GM19238 (cell line): Measurements from ENCODE around the gene IFI30.

Experiments used
- DNase-seq: peaks from one replicate; pipeline ENCODE4 v3.0.0; 2011; ENCODE audit warnings: low spot score; ENCODE audit not compliant: insufficient read length

The IFI30 gene

DNA sequence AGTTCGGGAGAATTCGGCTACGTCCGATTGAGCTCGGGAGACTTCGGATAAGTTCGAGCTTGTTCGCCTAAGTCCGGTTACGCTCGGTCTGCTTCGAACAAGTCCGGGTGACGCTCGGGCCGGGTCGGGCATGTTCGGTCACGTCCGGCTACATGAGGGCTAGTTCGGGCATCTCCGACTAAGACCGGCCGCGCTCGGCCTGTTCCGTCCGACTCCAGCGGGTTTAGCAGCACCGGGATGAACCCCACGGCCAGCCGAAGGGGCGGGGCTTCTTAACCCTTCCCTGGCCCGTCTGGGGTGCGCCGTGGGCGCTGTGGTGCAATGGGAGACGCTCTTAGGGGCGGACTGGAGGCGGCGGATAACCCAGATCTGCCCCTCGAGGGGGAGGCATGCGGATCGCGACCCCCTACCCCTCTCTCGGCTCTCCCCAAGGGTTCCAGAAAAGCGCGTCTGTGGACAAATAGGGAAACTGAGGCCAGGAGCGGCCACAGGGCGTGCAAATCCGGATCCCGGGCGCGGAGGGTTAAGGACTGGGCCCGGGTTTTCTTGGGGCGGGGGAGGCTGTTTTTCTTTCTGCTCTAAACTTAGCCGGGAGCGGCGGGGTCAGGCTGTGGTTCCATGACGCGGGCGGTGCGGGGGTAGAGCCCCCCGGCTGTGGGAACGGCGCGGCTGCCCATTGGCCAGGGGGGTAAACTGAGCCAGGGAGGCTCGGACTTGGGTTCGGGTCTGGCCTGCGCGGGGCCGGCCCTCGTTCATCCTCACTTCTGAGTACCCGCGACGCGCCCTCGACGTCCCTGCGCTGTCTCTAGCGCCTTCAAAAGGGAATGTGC, 51.1 kb downstream of the IFI30 start:
- DNase-seq: peak; percentile 92

DNA sequence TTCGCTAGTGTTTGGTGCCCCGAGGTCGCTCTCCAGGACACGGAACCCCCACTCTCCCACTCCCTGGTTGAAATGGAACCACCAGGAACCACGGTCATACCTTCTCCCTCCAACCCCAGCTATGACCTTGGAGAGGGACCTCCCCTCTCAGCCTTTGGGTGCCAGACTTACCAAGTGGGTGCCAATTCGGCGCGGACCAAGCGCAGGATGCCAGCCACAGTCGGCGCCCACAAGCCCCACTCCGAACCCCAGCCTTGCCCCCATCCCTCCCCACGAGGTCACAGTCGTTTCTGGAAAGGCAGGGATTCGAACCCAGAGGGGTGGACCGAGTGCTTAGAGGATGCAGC, 51.7 kb downstream of the IFI30 start:
- DNase-seq: no peak

DNA sequence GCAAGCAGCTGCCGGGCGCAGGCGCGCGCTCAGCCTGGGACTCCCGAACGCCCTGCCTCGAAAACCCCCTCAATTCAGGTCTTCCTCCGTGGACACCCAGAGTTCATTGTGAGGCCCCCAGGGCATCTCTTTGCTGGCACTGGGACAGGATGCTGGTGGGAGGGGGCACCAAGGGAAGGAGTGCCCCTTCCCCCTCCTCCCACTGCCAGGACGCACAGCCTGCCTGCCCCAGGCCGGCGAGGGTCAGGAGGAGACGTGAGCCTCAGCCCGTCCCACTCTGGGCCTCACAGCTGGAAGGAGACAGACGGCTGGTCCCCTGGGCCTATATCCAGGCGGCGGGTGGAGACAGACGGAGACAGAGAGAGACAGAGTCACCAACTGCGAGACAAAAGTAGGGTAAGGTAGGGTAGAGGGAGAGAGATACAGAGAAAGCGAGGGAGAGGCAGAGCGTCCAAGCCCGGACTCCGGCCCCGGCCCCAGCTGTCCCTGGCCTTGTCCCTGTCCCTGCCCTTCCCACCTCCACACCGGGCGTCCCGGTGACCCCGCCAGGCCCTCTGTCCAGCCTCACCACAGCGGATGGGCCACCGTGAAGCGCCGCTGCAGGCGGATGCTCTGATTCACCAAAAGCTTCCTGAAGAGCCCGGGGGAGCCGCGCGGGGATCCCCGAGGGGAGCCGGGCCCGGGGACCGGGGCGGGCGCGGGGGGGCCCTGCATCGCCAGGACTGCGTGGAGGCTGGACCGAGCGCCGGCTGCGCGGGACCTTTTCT, 52.3 kb downstream of the IFI30 start, which contains the start of gene PDE4C:
Gene PDE4C, minus strand, starts transcription at position 737 of the 767 bp plus-strand sequence. Its CDS starts 23 bp downstream, at position 714.
- no peak for DNase-seq

DNA sequence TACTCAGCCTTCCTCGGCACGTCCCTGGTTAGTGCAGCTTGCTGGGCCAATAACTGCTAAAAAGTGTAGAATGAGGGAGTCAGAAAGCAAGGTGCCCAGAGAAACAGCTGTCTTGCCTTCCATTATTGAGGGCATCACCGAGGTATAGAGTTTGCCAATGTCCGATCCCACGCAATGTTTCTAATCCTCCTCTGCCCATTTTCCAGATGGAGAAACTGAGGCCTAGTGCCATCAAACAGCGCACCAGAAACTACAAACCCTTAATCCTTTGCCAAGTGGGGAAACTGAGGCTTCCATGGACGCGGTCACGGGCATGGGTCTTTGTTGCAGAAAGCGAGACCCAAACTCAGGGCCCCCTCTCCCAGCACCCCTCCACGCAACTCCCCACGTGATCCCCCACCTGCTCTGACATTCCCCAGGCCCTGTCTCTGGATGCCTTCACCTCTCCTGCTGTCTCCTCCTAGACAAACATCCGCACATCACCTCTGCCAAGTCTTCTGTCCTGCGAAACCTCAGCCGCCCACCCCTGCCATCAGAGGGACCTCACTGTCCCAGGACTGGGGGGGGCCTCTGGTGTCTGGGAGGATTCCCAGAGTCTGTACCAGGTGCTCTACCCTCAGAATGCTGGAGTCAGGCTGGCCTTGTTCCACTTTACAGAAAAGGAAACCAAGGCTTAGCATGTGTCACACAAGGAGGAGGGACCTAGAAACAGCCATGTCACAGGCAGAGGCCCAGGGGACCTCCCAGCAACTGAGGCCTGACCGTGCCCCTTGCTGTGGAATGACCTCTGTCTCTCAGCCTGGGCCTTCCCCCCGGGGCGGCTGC, 53.6 kb downstream of the IFI30 start:
- DNase-seq: no peak
